ACC112 (cell line): ENCODE measurements around the gene SUPT7L.

Experiments
- H2AFZ ChIP-seq: fragments of 200-600 bp; sonication (generic); one replicate; pipeline ENCODE4 v1.6.0; 2017; ENCODE audit warnings: antibody characterized with exemption, low read length; ENCODE audit not compliant: unreplicated experiment
- H3K27ac ChIP-seq: fragments of 200-600 bp; sonication (generic); 2 replicates; pipeline ENCODE4 v1.5.1; 2014; ENCODE audit warnings: low read depth, mild to moderate bottlenecking, antibody characterized with exemption, low read length, moderate library complexity
- H3K27me3 ChIP-seq: fragments of 200-600 bp; sonication (generic); 2 replicates; pipeline ENCODE4 v1.6.1; 2014; ENCODE audit warnings: mild to moderate bottlenecking, antibody characterized with exemption, low read length, moderate library complexity, mixed read lengths; ENCODE audit not compliant: insufficient read depth
- H3K36me3 ChIP-seq: fragments of 200-600 bp; sonication (generic); 2 replicates; pipeline ENCODE4 v1.6.1; 2016; ENCODE audit warnings: mild to moderate bottlenecking, antibody characterized with exemption, low read length, moderate library complexity, mixed read lengths; ENCODE audit not compliant: insufficient read depth
- H3K4me1 ChIP-seq: fragments of 200-600 bp; sonication (generic); one replicate; pipeline ENCODE4 v1.6.1; 2016; ENCODE audit warnings: low read length, mixed read lengths; ENCODE audit not compliant: insufficient read depth, unreplicated experiment, control insufficient read depth
- H3K4me3 ChIP-seq: fragments of 200-600 bp; sonication (generic); 2 replicates; pipeline ENCODE4 v1.5.1; 2014; ENCODE audit warnings: mild to moderate bottlenecking, low read depth, low read length
- H3K79me2 ChIP-seq: fragments of 200-600 bp; sonication (generic); one replicate; pipeline ENCODE4 v1.6.0; 2016; ENCODE audit warnings: low read length; ENCODE audit not compliant: control insufficient read depth, unreplicated experiment, insufficient read depth

Gene SUPT7L

DNA sequence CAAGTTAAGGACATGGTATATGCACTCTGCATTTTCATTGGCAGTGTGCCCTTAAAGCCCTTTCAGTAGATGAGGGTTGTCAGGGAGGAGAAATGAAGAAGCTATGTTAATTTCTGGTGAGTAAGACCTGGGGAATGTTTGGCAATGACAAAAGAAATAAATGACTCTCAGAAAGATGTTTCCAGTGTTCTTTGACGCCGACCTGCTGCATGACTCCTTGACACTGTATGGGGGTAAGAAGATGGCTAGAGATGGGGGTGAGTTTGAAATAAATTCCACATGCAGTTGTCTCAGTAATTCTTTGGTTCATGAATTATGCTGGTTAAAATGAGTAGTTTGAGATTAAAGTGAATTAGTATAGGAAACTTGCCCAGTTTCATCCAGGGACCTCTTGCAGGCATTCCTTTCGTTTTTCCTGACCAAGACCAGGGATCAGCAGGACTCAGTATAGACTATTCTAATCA is 40.5 kb downstream of the SUPT7L start:
- peak overlapping the region; percentile 75 for H3K27ac ChIP-seq
- H3K27me3 ChIP-seq: no peaks in the 10 kb centered on the region
- H3K36me3 ChIP-seq: peaks cover 13% of the 10 kb centered on the region
- H3K79me2 ChIP-seq: no peaks in the 10 kb centered on the region
- no peak overlapping the region for H2AFZ ChIP-seq
- peak overlapping the region; percentile 5; the same call in 1 of the 2 replicates for H3K4me3 ChIP-seq
- peaks cover 35% of the 10 kb centered on the region for H3K4me1 ChIP-seq

DNA sequence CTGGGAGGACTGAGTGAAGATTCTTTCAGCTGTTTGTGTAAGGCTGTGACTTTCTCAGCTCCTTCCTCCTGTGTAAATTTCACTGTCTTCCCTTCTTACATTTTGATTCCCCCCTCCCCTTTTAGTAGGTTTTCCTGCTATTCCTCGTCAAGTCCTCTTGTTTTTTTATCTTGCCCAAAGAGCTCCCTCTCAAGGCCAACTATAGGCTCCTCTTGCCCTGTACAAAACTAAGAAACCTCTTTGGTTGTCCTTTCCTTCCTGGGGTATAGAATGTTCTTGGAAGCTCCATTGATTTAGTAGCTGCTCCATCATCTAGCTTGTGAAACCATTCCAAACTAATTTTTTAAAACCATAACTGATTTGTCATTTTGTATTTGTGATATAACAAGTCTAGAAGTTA is 41.9 kb downstream of the SUPT7L start:
- Histone ChIP-seq H3K79me2 (no peaks in the 10 kb centered on the region), H3K27ac (peak overlapping the region; percentile 75), H3K4me1 (peaks cover 23% of the 10 kb centered on the region), H3K27me3 (no peaks in the 10 kb centered on the region), H3K36me3 (peaks cover 23% of the 10 kb centered on the region), H3K4me3 (no peak overlapping the region), H2AFZ (no peak overlapping the region)

DNA sequence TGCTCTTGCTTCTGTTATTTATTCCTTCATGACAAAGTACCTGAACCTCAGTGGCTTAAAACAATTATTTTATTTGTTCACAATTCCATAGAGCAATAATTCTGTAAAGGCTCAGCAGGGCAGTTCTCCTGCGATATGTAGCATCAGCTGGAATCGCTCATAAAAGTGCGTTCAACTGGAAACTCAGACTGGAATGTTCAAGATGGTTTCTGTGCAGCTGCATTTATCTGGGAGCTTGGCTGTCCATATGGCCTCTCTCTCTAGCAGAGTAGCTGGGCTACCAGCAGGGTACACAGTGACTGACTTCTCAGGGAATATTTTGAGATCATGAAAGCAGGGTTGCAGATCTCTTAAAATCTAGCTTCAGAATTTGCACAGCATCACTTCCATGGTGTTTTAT is 48.1 kb downstream of the SUPT7L start:
- no peak overlapping the region for H2AFZ ChIP-seq
- H3K27ac ChIP-seq: no peak overlapping the region
- H3K4me1 ChIP-seq: no peaks in the 10 kb centered on the region
- H3K4me3 ChIP-seq: no peak overlapping the region
- no peaks in the 10 kb centered on the region for H3K79me2 ChIP-seq
- peaks cover 25% of the 10 kb centered on the region for H3K36me3 ChIP-seq
- H3K27me3 ChIP-seq: no peaks in the 10 kb centered on the region

DNA sequence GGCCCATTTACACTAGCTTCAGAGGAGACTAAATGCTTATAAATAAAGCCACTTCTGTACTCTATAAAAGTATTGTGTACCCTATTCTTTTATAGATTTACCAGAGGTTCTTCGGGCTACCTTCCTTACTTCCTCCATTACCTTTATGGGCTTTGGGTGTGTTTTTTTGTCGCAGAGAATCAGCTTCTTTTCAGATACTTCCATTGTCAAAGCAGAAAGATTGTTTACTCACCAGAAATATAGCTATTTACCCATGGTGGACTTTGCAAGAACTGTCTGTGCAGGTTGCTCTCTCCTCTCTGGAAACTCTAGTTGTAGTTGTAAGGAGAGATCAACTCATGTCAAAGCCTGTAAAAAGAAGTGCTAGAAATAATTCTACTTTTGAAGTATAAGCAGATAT is 49.4 kb downstream of the SUPT7L start:
- Histone ChIP-seq H3K27ac (no peak overlapping the region), H3K4me3 (no peak overlapping the region), H3K27me3 (no peaks in the 10 kb centered on the region), H3K79me2 (no peaks in the 10 kb centered on the region), H3K4me1 (no peaks in the 10 kb centered on the region), H2AFZ (no peak overlapping the region), H3K36me3 (peaks cover 22% of the 10 kb centered on the region)

DNA sequence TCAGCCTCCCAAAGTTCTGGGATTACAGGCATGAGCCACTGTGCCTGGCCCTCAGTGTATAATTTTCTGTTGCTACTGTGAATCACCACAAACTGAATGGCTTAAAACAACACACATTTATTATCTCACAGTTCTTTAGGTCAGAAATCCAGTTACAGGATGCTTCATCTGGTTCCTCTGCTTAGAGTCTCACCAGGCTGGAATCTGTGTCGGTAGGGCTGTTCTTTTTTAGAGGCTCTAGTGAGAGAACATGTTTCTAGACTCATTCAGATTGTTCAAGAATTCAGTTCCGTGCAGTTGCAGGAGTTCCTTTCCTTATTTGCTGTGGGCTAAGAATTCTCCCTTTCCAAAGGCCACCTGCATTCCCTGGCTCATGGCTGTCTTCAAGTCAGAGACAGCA is 56.8 kb downstream of the SUPT7L start:
- Histone ChIP-seq H3K27ac (peak overlapping the region; percentile 73), H3K27me3 (no peaks in the 10 kb centered on the region), H2AFZ (no peak overlapping the region), H3K79me2 (peaks cover 7% of the 10 kb centered on the region), H3K36me3 (peaks cover 15% of the 10 kb centered on the region), H3K4me1 (peaks cover 6% of the 10 kb centered on the region), H3K4me3 (no peak overlapping the region)
